ENCODE results near the gene HBA1.
"Not testable (repeated sequence)": the region's sequence is repeated elsewhere in the genome, so short reads cannot be mapped to it uniquely, and the experiment has no call there.

The HBA1 gene

GRCh38 chr16:160242-160641 lies 16.2 kb upstream of the HBA1 start:
- peaks cover 19% of the 10 kb centered on the region for H3K27me3 ChIP-seq (ENCODE audit: insufficient read depth, low read length)
- H3K4me1 ChIP-seq (ENCODE audit: control insufficient read depth, insufficient read depth, low read length, unreplicated experiment); H2AFZ ChIP-seq (ENCODE audit: low read length, unreplicated experiment): not testable (repeated sequence)

DNA sequence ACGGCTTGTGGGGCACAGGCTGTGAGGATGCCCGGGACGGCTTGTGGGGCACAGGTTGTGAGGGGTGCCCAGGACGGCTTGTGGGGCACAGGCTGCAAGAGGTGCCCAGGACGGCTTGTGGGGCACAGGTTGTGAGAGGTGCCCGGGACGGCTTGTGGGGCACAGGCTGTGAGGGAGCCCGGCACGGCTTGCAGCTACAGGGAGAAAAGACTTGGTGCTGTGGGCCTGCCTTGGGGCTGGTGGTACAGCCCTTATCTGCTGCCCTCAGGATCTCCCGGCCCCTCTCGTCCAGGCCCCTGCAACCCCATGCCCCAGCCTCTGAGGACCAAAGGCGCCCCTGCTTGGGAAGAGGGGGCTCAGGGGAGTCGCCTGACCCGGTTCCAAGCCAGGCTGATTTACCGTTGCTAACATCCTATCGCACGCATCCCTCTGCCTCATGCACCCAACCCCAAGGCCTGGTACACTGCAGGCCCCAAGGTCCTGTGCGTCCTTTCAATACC lies 15.7 kb upstream of the HBA1 start:
- Histone ChIP-seq H2AFZ (ENCODE audit: low read length, unreplicated experiment) (no peak overlapping the region), H3K27ac (ENCODE audit: low read depth, low read length) (no peak overlapping the region), H3K36me3 (ENCODE audit: insufficient read depth, low read length) (no peaks in the 10 kb centered on the region), H3K79me2 (ENCODE audit: control insufficient read depth, insufficient read depth, low read length, unreplicated experiment) (no peaks in the 10 kb centered on the region), H3K4me3 (ENCODE audit: low read depth, low read length) (no peak overlapping the region), H3K4me1 (ENCODE audit: control insufficient read depth, insufficient read depth, low read length, unreplicated experiment) (no peaks in the 10 kb centered on the region), H3K27me3 (ENCODE audit: insufficient read depth, low read length) (peaks cover 24% of the 10 kb centered on the region)

More at GRCh38 chr16:160242-160641, 16.2 kb upstream of the HBA1 start:
- H3K36me3 ChIP-seq (ENCODE audit: insufficient read depth, low read length); H3K79me2 ChIP-seq (ENCODE audit: control insufficient read depth, insufficient read depth, low read length, unreplicated experiment); H3K4me3 ChIP-seq (ENCODE audit: low read depth, low read length); H3K27ac ChIP-seq (ENCODE audit: low read depth, low read length): not testable (repeated sequence)

DNA sequence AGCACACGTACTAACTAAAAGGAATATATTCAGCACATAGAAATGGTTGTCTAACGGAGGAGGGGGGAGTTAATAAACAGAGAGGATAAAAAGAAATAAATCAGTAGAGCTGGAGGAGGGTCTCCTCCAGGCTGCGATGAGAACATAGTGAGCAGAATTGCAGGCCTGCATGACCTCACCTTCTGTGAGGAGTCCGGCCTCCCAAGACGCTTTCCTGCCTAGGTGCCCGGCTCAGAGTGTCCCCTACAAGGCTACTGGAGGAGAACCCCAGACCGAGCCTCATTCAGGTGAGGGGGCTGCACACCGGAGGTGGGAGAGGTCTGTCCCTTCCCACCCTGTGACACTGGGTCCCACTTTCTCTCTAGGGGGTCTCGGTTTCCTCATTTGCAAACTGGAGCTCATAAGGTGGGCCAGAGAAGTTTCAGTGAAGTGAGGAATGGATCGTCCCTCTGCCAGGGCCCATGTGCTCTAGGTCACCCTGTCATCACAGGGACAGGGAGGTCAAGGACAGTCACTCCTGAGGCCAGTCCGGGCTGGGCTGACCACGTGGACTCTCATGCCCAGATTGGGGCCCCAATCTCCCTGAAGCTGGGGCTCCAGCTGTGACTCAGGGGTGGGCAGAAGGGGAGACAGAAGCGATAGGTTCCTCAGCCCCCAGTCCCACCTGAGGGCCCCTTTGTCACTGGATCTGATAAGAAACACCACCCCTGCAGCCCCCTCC lies 14.0 kb upstream of the HBA1 start:
- Histone ChIP-seq H3K36me3 (ENCODE audit: insufficient read depth, low read length) (no peaks in the 10 kb centered on the region), H3K79me2 (ENCODE audit: control insufficient read depth, insufficient read depth, low read length, unreplicated experiment) (no peaks in the 10 kb centered on the region), H2AFZ (ENCODE audit: low read length, unreplicated experiment) (no peak overlapping the region), H3K4me1 (ENCODE audit: control insufficient read depth, insufficient read depth, low read length, unreplicated experiment) (no peaks in the 10 kb centered on the region), H3K27ac (ENCODE audit: low read depth, low read length) (no peak overlapping the region), H3K27me3 (ENCODE audit: insufficient read depth, low read length) (peaks cover 34% of the 10 kb centered on the region), H3K4me3 (ENCODE audit: low read depth, low read length) (no peak overlapping the region)

DNA sequence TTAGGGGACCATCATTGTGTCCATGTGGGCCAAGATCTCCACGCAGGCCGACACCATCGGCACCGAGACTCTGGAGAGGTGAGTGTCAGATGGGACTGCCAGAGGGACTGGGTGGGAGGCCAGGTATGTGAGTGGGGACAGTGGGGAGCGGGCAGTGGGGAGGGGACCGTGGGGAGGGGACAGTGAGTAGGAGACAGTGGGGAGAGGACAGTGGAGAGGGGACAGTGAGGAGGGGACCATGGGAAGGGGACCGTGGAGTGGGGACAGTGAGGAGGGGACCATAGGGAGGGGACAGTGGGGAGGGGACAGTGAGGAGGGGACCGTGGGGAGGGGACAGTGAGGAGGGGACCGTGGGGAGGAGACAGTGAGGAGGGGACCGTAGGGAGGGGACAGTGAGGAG lies 13.3 kb upstream of the HBA1 start:
- not testable (repeated sequence) for H2AFZ ChIP-seq (ENCODE audit: low read length, unreplicated experiment); H3K4me3 ChIP-seq (ENCODE audit: low read depth, low read length); H3K36me3 ChIP-seq (ENCODE audit: insufficient read depth, low read length); H3K79me2 ChIP-seq (ENCODE audit: control insufficient read depth, insufficient read depth, low read length, unreplicated experiment); H3K4me1 ChIP-seq (ENCODE audit: control insufficient read depth, insufficient read depth, low read length, unreplicated experiment); H3K27ac ChIP-seq (ENCODE audit: low read depth, low read length)
- H3K27me3 ChIP-seq (ENCODE audit: insufficient read depth, low read length), result peaks cover 41% of the 10 kb centered on the region

DNA sequence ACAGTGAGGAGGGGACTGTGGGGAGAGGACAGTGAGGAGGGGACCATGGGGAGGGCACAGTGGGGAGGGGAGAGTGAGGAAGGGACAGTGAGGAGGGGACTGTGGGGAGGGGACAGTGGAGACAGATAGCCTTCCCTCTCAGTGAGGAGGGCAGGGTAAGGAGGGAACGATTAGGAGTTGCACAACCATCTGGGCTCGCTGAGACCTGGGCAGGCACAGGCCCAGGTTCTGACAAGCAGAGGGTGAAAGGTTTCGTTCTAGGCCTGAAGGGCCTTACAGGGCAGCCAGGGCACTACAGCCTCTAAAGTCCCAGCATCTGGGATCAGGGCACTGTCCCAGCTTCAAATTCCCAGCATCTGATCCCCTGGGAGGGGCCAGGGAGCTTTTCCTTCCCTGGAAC lies 12.8 kb upstream of the HBA1 start:
- H3K79me2 ChIP-seq (ENCODE audit: control insufficient read depth, insufficient read depth, low read length, unreplicated experiment); H3K4me3 ChIP-seq (ENCODE audit: low read depth, low read length); H2AFZ ChIP-seq (ENCODE audit: low read length, unreplicated experiment); H3K36me3 ChIP-seq (ENCODE audit: insufficient read depth, low read length); H3K4me1 ChIP-seq (ENCODE audit: control insufficient read depth, insufficient read depth, low read length, unreplicated experiment); H3K27ac ChIP-seq (ENCODE audit: low read depth, low read length): not testable (repeated sequence)
- H3K27me3 ChIP-seq (ENCODE audit: insufficient read depth, low read length), result peaks cover 43% of the 10 kb centered on the region

- not testable (repeated sequence) for H3K36me3 ChIP-seq (ENCODE audit: insufficient read depth, low read length); H3K27ac ChIP-seq (ENCODE audit: low read depth, low read length); H3K4me3 ChIP-seq (ENCODE audit: low read depth, low read length); H2AFZ ChIP-seq (ENCODE audit: low read length, unreplicated experiment); H3K79me2 ChIP-seq (ENCODE audit: control insufficient read depth, insufficient read depth, low read length, unreplicated experiment); H3K4me1 ChIP-seq (ENCODE audit: control insufficient read depth, insufficient read depth, low read length, unreplicated experiment)
- peaks cover 45% of the 10 kb centered on the region for H3K27me3 ChIP-seq (ENCODE audit: insufficient read depth, low read length)
Measured at GRCh38 chr16:164134-164823, 12.2 kb upstream of the HBA1 start.

GRCh38 chr16:164827-165538 lies 11.5 kb upstream of the HBA1 start:
- H3K79me2 ChIP-seq (ENCODE audit: control insufficient read depth, insufficient read depth, low read length, unreplicated experiment), result no peaks in the 10 kb centered on the region
- peak overlapping the region; percentile 3; the same call in 1 of the 2 replicates for H3K4me3 ChIP-seq (ENCODE audit: low read depth, low read length)
- no peak overlapping the region for H2AFZ ChIP-seq (ENCODE audit: low read length, unreplicated experiment)
- peaks cover 45% of the 10 kb centered on the region for H3K27me3 ChIP-seq (ENCODE audit: insufficient read depth, low read length)
- no peaks in the 10 kb centered on the region for H3K36me3 ChIP-seq (ENCODE audit: insufficient read depth, low read length)
- no peak overlapping the region for H3K27ac ChIP-seq (ENCODE audit: low read depth, low read length)
- H3K4me1 ChIP-seq (ENCODE audit: control insufficient read depth, insufficient read depth, low read length, unreplicated experiment), result no peaks in the 10 kb centered on the region

DNA sequence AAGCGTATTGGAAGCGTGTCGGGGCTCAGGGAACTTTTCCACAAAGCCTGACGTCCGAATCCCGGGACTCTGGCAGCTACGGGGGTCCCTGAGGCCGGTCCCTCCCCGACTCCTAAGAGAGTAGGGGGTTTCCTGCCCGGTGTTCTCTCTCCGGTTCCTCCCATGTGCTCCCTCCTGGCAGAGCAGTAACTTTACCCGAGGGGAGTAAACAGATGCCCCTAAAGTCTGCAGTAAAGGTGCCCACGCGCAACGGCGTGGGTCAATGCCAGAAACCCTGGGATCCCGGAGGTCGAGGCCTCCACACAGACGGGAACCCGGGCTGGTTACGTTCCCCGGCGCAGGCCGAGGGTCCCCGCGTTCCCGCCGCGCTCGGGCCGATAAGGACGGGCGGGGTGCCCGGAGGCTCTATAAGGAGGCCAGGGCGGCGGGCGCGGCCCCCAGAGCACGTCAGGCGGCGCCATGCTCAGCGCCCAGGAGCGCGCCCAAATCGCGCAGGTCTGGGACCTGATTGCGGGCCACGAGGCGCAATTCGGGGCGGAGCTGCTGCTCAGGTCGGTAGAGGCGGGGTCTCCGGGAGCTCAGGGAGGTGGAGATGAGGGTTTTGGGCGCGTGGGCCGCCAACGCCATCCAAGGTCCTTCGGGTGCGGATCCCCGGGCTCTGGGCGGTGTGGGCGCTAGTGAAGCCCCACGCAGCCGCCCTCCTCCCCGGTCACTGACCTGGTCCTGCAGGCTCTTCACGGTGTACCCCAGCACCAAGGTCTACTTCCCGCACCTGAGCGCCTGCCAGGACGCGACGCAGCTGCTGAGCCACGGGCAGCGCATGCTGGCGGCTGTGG lies 10.7 kb upstream of the HBA1 start, which contains the start of gene HBM:
TSS of gene HBM (plus strand) at position 440 of the 836 bp plus-strand sequence. CDS start at position 460, 20 bp downstream.
- H3K4me3 ChIP-seq (ENCODE audit: low read depth, low read length), result peak within 1 kb of the TSS; percentile 3; the same call in 1 of the 2 replicates
- H2AFZ ChIP-seq (ENCODE audit: low read length, unreplicated experiment), result no peak within 1 kb of the TSS
- no peaks in the 10 kb centered on the region for H3K4me1 ChIP-seq (ENCODE audit: control insufficient read depth, insufficient read depth, low read length, unreplicated experiment)
- H3K79me2 ChIP-seq (ENCODE audit: control insufficient read depth, insufficient read depth, low read length, unreplicated experiment), result no peaks in the 10 kb centered on the region
- peaks cover 46% of the 10 kb centered on the region for H3K27me3 ChIP-seq (ENCODE audit: insufficient read depth, low read length)
- no peak within 1 kb of the TSS for H3K27ac ChIP-seq (ENCODE audit: low read depth, low read length)
- H3K36me3 ChIP-seq (ENCODE audit: insufficient read depth, low read length), result no peaks in the 10 kb centered on the region

DNA sequence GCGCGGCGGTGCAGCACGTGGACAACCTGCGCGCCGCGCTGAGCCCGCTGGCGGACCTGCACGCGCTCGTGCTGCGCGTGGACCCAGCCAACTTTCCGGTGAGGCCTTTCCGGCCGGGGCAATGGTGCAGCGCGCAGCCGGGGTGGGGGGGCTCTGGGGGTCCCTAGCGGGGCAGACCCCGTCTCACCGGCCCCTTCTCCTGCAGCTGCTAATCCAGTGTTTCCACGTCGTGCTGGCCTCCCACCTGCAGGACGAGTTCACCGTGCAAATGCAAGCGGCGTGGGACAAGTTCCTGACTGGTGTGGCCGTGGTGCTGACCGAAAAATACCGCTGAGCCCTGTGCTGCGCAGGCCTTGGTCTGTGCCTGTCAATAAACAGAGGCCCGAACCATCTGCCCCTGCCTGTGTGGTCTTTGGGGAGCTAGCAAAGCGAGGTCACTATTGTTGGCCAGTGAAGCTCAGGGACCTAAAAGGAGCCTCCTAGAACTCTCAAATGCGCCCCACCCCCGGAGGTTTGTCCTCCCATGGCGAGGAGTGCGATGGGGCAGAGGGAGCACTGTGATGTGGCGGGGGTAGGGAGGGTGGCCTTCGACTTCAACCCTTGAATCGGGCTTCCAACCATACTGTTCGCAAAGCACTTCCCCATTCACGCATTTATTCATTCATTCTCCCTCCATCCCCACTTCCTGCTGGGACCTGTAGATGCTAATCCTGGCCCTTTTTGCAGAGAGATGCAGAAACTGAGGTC lies 9.9 kb upstream of the HBA1 start:
- H3K27me3 ChIP-seq (ENCODE audit: insufficient read depth, low read length), result peaks cover 47% of the 10 kb centered on the region
- H3K36me3 ChIP-seq (ENCODE audit: insufficient read depth, low read length), result no peaks in the 10 kb centered on the region
- H3K4me3 ChIP-seq (ENCODE audit: low read depth, low read length), result no peak overlapping the region
- H3K4me1 ChIP-seq (ENCODE audit: control insufficient read depth, insufficient read depth, low read length, unreplicated experiment), result no peaks in the 10 kb centered on the region
- H2AFZ ChIP-seq (ENCODE audit: low read length, unreplicated experiment), result no peak overlapping the region
- no peaks in the 10 kb centered on the region for H3K79me2 ChIP-seq (ENCODE audit: control insufficient read depth, insufficient read depth, low read length, unreplicated experiment)
- no peak overlapping the region for H3K27ac ChIP-seq (ENCODE audit: low read depth, low read length)

All from ACC112 (cell line).